MM.1S (cell line): ENCODE data around the gene HS3ST2.

Experiments used
- EZH2 ChIP-seq: fragments of 300-600 bp; sonication (generic); optimal IDR thresholded peaks from 2 replicates; pipeline ENCODE3; 2017; ENCODE audit warnings: low read depth, mild to moderate bottlenecking, antibody characterized with exemption, low read length, mixed read lengths
- TF ChIP-seq, protein P1 (sequence below): fragments of 300-600 bp; sonication (generic); IDR thresholded peaks from 2 replicates; pipeline ENCODE4 v1.5.1; 2016; ENCODE audit warnings: antibody characterized with exemption, low read length, mixed read lengths

DNA sequence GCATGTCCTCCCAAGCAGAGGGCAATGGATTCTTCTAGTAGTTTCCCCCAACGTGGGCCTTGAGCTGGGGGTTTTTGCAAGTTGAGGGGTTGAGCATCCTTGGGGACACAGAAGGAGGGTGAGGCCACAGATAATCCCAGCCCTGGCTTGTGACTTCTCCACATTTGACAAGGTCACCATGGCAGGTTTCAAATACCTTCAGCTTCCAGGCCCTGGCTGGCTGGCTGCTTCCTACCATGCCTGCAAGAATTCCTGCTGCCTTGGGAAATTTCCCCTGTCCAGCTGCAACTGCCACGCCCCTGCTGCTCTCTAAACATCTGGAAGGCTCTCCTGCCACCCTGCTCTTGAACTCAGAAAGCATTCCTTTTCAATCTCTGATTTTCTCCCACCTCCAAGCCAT lies 41.3 kb downstream of the HS3ST2 start:
- TF ChIP-seq, protein P1, sequence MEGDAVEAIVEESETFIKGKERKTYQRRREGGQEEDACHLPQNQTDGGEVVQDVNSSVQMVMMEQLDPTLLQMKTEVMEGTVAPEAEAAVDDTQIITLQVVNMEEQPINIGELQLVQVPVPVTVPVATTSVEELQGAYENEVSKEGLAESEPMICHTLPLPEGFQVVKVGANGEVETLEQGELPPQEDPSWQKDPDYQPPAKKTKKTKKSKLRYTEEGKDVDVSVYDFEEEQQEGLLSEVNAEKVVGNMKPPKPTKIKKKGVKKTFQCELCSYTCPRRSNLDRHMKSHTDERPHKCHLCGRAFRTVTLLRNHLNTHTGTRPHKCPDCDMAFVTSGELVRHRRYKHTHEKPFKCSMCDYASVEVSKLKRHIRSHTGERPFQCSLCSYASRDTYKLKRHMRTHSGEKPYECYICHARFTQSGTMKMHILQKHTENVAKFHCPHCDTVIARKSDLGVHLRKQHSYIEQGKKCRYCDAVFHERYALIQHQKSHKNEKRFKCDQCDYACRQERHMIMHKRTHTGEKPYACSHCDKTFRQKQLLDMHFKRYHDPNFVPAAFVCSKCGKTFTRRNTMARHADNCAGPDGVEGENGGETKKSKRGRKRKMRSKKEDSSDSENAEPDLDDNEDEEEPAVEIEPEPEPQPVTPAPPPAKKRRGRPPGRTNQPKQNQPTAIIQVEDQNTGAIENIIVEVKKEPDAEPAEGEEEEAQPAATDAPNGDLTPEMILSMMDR = no peak
- no peak for TF ChIP-seq EZH2
